ENCODE results near the gene TMEM119.

Gene TMEM119

DNA sequence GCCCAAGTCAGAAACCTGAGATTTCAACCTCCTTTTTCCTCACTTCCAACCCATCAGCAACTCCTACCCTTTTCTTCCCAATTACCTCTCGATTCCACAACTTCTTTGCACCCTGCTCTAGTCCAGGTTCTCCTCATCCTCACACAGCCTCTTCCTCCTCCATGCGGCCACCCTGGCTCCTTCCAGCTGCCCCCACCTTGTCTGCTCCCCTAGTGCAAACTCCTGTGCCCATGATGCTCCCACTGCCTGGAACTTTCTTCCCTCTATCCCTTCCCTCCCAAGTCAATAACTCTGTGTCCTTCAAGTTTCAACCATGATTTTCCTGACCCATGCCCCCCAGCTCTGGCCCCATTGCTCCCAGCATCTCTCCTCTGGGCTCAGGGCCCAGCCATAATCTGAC is 18.5 kb upstream of the TMEM119 start:
- DNase-seq (ENCODE audit: low read depth), result no peak

DNA sequence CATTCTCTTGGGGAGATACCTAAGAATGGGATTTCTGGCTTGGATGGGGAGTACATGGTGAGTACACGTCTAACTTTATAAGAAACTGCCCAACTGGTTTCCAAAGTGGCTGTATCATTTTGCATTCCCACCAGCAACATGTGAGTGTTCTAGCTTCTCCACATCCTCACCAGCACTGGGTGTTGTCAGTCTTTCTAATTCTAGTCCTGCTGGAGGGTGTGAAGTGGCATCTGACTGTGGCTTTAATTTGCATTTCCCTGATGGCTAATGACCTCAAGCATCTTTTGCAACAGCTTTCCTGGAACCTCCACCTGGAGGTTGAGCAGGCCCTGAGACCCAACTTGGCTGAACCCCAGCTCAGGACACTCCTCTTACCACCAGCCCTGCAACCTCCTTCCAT is 18.0 kb upstream of the TMEM119 start:
- no peak for DNase-seq (ENCODE audit: low read depth)

DNA sequence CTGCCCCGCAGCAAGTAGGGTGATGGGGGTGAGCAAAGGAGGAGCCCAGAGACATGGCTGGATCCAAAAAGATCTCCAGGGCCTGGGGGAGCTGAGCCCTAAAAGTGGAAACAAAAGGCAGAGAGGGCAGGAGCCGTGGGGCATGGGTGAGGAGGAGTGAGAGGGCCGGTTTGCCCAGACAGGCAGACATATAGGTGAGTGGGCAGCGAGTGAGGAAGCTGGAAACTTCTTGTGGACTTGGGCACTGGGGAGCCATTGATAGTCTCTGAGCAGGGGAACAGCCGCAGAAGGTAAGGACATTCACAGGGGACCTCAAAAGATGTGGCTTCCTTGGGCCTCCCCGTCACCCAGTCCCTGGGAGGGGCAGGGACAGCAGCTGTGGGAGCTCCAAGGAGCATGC is 16.8 kb upstream of the TMEM119 start:
- DNase-seq (ENCODE audit: low read depth), result no peak

DNA sequence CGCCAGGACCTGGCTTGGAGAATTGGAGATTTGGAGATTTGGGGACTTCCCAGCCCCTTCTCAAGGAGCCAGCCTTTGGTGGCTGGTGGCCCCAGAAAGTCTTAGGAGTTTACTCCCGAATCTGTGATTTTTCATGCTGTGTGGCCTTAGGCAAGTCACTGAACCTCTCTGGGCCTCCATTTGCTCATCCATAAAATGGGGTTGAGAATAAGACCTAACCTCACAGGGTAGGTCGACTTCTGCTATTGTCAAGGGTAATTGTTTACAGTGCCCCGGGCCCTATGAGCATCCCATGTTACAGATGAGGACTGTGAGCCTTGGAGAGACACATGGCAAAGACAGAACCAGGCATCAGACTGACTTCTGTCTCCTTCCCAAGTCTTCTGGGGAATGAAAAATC is 16.2 kb upstream of the TMEM119 start:
- DNase-seq (ENCODE audit: low read depth), result no peak

DNA sequence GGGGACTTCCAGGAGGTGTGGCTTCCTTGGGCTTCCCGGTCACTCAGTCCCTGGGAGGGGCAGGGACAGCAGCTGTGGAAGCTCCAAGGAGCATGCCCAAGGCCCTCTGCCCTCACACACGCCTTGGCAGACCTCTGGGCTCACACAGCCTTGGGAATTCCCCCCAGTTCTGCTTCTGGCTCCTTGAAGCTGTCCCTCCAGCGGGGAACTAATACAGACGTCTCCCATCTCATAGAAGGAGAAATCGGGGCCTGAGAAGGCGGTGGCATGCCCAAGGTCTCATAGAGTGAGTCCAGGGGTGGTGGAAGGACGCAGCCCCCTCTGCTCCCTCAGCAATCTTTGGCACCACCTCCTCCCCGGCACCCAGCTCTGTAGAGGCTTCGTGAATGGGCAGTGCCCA is 15.7 kb upstream of the TMEM119 start:
- DNase-seq (ENCODE audit: low read depth), result no peak

DNA sequence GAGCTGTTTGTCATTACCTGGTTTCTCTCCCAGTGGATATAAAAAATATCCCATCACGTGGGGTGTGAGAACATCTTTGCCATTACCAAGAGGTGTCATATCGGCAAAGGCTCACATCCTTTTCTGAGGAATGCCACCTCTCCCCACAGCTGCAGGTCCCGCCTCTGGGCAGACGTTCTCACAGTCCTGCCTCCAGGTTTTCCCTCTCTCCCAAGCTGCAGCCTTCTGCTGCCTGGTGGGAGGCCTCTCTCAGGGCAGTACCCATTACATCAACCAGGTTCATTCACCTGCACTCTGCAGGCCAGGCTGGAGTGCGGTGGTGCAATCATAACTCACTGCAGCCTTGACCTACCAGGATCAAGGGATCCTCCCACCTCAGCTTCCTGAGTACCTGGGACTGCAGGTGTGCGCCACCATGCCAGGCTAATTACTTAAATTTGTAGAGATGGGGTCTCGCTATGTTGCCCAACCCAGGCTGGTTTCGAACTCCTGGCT is 15.0 kb upstream of the TMEM119 start:
- no peak for DNase-seq (ENCODE audit: low read depth)

DNA sequence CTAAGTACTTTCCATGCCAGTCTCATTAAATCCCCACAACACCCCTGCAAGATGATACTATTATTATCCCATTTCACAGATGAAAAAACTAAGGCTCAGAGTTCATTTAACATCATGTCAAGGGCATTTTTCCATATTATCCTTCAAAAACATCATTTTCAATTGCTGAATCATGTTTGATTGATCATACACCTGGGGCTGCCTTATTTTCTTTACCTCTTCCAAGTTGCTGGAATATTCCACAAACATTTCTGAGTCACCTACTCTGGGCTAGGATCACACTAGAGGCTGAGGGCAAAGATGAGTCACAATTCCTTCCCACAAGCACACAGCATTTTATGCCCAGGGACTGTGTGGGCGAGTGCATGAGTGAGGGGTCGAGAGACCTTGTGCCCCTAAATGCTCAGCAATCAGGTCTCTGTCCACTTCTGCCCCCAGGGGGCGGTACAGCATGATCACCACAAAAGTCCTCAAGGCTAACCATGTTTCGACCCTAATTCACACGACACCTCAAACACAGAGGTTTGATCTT is 14.1 kb upstream of the TMEM119 start:
- peak; percentile 35 for DNase-seq (ENCODE audit: low read depth)

DNA sequence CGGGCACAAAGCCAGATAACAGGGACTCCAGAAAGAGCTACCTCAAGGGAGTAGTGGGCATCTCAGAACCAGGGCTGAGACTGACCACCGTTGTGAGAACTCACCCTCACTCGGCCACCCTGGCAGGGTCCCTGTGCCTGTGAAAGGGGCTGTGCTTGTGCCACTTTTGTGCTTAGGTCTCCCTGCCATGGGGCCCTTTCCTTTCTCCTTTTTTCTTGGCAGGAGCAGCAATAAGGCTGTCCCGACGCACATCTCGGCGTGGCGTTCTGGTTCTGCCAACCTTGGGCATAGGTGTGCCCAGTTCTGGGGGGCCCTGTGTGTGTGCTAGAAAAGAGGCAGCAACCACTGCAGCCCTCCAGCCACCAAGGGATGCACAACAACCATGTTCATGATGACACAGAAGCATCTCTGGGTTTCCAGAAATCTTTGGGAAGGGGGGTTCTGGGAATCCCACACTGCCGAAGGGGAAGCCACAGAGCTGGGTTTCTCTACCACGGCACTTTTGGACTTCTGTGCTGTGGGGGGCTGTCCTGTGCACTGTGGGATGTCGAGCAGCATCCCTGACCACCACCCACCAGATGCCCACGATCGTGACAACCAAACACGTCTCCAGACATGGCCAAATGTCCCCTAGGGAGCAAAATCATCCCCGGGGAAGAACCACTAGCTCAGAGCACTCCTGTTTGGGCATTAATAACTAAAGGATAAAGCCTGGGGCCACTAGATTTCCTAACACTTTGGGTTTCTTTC is 13.1 kb upstream of the TMEM119 start:
- DNase-seq (ENCODE audit: low read depth), result no peak

DNA sequence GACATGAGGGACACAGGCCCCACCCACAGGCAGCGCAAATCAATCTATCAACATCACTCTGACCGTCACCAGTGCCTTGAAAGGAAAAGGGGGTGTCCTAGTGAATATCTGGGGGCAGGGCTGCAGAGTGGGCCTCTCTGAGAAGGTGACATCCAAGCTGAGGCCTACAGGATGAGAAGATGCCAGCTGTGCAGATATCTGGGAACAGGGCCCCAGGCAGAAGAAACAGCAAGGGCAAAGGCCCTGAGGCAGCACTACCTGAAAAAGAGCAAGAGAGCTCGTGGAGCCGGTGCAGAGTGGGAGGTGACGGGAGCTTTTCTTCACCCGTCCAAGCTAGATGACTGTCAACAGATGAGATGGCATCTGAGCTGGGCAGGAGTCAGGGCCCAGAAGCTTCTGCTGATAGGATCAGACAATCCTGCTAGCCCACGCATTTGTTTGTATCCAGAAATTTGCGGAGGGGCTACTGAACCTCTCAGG is 12.5 kb upstream of the TMEM119 start:
- no peak for DNase-seq (ENCODE audit: low read depth)

DNA sequence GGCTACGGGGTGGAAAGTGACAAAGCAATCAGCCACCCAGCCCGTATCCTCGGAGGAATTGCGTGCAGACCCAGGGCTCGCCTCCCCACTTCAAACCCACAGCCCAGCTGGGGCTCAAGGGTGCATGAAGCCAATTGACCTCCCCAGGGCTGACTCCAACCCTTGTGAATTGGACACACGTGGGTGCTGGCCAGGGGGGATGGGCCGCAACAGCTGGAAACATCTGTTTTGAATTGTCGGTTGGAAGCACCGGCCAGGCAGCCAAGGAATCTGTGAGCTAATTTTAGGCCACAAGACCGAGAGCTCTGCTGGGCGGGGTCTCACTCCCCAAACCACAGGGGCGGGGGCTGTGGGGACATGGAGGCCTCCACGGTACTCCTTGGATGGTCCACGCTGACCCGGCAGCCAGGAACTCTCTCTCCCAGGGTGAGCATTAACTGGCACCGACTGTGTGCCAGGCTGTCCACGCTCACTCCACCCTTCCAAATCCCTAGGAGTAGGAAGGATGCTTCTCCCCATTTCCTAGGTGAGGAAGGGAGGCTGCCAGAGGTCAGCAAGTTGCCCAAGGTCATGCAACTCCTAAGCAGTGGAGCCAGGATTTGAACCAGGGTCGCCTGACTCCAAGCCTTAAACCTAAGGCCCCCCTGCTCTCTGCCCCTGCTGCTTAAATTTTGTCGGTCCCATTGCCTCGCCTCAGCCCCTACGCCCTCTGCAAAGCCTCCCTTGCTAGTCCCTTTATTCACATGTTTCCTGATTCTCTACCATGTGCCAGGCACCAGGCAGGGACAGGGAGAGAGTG is 11.9 kb upstream of the TMEM119 start:
- no peak for DNase-seq (ENCODE audit: low read depth)

DNA sequence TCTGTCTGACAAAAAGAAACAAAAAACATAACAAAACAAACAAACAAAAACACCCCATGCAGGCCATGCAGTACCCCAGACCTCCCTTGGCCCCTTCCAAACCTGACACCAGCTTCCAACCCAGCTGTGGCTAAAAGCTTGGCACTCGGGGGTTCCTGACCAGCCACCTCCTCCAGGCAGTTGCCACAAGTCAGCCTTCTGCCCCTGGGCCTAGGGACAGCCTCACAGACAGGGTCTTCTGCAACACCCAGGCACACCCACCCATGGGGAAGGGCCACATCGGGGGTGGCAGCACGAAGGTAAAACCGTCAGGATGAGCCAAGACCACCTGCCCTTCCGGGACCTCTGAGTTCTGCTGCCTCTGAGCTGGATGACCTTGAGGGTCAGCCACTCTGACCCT is 10.7 kb upstream of the TMEM119 start:
- no peak for DNase-seq (ENCODE audit: low read depth)

DNA sequence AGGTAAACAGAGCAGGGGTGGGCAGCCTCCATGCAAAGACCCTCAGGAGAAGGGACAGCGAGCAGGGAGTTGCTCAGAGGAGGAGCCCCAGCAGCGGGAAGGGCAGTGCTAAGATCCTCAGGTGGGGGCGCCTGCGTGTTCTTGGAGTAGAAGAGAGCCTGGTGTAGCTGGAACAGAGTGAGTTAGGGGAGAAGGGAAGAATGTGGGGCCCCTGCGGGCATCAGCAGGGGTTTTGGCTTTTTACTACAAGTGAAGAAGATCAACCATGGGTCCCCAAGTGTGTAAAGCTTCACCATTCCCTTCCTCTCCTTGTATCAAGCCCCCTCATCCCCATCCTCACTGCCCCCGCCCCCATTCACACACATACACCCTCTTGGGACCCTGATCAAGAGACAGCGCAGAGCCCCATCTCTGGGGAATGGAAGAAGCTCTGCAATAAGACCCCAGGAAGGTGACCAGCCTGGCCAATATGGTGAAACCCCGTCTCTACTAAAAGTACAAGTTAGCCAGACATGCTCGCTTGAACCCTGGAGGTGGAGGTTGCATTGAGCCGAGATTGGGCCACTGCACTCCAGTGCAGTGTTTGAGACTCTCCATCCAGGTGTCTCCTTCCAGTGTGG is 10.2 kb upstream of the TMEM119 start:
- no peak for DNase-seq (ENCODE audit: low read depth)

DNA sequence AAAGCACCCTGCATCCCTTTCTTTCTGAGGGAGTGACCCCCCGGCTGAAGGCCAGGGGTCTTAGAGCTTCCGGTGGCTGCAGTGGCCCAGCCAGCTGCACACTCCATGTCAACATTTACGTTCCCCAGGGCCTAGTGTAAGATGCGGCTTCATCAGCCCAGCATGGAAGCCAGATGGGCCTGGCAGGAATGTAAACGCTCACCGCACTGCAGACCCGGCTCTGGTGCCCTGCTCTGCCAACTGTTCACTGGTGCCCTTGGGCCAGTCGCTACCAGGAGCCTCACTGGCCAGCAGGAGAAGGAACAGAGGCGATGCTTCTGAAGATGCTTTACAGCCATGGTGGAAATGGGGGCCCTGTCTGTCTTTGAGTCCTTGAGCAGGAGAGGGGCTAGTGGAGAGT is 8.6 kb upstream of the TMEM119 start:
- no peak for DNase-seq (ENCODE audit: low read depth)

DNA sequence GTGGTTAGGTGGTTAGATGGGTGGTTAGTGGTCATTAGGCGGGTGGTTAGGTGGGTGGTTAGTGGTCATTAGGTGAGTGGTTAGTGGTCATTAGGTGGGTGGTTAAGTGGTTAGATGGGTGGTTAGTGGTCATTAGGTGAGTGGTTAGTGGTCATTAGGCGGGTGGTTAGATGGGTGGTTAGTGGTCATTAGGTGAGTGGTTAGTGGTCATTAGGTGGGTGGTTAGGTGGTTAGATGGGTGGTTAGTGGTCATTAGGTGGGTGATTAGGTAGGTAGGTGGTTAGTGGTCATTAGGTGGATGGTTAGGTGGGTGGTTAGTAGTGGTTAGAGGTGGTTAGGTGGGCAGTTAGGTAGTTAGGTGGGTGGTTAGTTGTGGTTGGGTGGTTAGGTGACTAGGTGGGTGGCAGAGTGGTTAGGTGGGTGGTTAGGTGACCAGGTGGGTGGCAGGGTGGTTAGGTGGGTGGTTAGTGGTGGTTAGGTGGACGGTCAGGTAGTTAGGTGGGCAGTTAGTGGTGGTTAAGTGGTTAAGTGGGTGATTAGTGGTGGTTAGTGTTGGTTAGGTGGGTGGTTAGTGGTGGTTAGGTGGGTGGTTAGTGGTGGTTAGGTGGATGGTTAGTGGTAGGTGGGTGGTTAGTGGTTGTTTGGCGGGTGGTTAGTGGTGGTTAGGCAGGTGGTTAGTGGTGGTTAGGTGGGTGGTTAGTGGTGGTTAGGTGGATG is 8.0 kb upstream of the TMEM119 start:
- no peak for DNase-seq (ENCODE audit: low read depth)

DNA sequence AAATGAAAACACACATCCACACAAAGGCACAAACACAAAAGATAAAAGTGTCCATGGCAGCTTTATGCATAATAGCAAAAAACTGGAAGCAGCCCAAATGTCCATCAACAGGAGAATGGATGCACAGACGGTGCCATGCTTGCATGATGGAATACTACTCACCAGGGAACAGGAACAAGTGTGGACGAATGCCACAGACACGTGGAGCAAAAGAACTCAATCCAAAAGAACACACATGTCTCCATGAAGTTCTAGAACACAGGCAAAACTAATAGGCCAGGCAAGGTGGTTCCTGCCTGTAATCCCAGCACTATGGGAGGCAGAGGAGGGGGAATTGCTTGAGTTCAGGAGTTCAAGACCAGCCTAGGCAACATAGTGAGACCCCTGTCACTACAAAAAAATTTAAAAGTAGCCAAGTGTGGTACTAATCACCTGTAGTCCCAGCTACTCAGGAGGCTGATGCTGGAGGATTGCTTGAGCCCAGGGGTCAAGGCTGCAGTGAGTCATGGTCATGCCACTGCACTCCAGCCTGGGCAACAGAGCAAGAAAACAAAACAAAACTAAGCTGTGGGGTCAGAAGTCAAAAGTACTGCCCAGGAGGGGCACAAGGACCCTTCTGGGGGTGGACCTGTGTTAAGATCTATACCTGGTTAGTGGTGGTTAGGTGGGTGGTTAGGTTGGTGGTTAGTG is 7.3 kb upstream of the TMEM119 start:
- no peak for DNase-seq (ENCODE audit: low read depth)

DNA sequence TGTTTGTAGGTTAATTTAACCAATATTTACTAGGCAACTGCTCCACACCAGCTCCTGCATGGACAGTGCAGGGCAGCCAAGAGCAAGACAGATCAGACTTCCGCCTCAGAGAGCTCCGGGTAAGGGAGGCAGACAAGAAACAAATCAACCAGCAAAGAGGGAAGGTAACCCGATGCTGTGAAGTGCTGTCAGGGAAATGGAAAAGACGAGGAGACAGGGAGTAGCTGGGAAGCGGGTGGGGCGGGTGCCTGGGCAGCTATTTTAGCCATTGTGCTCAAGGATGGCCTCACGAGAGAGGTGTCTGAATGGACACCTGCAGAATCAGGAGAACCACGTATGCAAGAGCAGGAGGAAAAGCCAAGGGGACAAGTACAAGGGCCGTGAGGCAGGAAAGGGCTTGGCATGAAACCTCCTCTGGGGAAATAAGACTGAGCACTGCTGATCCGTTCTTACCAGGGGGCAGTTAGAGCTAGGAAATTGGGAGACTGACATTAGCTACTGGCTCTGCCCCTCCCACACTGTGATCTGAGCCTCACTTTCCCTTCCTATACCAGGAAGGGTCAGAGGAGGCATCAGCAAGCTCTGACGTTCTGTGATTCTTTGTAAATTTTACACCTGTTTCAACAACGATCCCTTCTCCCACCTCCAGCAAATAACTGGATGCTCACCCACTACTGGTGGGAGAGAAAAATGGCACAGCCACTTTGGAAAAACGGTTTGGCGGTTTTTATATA is 6.5 kb upstream of the TMEM119 start:
- DNase-seq (ENCODE audit: low read depth), result no peak

DNA sequence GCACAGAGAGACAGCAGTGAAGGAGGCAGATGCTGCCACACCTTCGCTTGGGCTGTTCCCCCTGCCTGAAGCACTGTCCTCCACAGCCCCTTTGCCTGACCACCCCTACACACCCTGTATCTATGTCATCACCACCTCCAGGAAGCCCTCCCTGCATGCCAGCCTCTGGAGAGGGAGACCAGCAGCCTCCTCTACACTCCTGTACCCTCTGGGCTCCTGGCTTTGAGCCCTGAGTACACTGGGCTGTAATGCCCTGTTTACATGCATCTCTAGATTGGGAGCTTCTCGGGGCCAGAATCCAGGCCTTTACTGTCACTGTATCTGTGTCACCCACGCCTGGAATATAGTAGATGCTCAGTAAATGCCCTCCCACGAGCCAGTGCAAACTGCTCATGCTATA is 5.9 kb upstream of the TMEM119 start:
- DNase-seq (ENCODE audit: low read depth), result no peak

DNA sequence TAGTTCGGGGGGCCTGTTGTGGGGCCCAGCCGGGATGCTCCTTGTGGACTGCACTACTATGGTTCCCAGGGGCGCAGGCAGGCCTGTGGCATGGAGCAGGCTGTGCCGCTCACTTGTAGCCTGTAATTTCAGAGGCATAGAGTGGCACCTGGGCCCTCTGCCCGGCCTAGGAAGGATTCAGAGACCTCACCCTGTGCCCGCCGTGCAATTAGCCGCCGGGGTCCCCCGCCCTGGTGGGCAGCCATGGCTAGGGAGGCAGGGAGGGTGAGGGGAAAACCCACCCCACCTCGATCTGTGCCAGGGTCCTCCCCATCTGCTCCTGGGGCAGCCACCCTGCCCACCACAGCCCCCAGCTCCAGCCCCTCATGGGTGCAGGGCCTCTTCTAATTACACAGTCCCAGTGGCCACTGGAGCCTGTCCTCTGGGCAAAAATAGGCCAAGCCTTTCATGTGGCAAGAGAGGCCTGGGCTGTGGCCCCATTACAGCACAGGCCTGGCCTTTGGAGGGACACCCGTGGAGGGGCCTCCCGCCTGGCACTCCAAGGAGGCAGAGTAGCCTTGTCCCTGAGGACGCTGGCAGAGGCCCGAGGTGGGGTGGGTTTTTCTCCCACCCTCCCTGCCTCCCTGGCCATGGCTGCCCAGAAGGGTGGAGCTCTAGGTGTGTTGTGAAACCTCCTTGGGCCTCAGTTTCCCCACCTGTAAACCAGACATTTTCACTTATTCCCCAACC is 5.3 kb upstream of the TMEM119 start:
- DNase-seq (ENCODE audit: low read depth), result no peak

DNA sequence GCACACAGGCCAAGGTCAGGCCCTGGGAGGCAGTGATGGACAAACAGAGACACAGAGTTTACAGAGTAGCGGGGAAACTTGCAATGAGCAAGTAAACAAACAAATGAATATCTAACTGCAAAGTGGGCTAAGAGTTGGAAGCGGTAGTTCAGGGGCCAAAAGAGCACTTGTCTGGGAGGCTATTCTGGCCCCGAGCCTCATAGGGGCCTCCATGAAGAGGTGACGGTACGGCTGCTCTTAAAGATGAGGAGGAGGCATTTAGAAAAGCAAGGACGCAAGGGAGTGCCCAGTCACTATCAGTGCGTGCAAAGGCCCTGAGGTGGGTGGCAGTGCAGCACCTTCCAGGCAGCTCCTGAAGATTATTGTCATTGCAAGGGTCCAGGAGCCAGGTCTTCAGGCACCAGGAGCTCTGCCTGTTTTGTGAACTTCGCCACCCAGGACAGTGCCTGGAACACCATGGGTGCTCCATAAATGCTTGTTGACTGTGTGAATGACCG is 4.4 kb upstream of the TMEM119 start:
- DNase-seq (ENCODE audit: low read depth), result no peak

DNA sequence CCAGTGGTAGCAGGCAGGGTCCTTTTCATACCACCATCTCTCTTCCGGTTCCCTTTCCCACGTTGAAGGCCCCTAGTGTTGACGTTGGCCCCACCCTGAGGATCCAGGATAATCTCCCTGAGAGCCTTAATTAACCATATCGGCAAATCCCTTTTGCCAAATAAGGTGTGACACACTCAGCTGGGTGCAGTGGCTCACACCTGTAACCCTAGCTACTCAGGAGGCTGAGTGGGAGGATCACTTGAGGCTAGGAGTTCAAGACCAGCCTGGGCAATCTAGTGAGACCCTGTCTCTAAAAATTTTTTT is 2.8 kb upstream of the TMEM119 start:
- no peak for DNase-seq (ENCODE audit: low read depth)

Data from stimulated activated CD8-positive, alpha-beta memory T cell treated with anti-CD3 and anti-CD28 coated beads, Interleukin-12 subunit alpha, Interleukin-12 subunit beta, amount 100 ng/mL, for 1 hour (primary cell).